ENCODE results near the gene ZCCHC7.
"Not testable (repeated sequence)": the region's sequence is repeated elsewhere in the genome, so short reads cannot be mapped to it uniquely, and the experiment has no call there.

Gene ZCCHC7

GRCh38 chr9:37381094-37381741 lies 260.8 kb downstream of the ZCCHC7 start:
- DNase-seq = no peak

DNA sequence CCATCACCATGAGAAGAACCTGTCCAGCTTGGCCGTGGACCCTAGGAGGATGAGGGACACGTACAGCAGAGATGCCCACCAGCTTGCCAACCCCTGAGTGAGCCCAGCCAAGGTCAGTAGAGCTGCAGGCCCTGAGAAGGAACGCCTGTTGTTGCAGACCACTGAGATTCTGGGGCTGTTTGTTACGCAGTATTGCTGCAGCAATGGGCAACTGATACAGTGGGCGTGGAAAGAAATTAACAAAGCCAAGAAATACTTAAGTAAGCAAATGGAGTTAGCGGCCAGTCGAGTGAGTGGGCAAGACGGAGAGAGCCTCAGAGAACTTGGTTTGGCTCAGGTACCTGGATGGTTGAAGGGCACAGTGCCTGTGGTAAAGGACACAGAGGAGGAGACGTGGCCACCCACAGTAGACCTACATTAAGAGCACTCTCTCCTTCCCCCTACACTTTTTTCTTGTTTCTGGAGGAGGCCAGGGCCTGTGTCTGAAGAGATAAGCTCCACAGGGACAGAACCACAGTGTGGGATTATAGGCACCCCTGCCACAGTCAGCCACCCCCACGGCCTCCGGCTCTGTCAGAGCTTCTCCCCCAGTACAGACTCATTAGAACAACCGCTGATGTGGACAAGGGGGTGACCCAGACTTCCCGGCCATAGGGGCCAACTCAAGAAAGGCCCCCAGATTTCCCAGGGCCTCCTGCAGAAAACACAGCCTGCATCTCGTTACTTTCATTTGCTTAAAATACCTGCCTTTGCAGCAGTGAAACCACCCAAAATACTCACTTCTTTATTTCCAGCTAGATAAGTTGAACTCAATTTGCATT lies 262.0 kb downstream of the ZCCHC7 start:
- DNase-seq = no peak

DNA sequence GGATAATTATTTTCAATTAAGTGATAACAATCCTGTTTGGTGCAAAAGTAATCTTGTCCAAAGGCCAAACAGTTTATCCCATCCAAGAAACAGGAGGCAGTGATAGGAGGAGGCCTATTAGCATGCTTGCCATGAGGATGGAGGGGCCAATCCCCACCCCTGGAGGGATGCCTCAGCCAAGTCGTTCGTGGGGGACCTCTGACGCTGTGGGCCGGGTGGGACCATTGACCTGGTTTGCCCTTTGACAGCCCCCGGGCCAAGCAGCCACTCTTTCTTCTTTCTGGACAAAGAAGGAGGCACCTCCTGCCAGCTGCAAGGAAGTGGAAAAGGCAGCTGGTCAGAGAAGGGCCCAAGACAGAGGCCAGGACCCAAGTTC lies 262.6 kb downstream of the ZCCHC7 start:
- no peak for DNase-seq

- DNase-seq = no peak
Measured at GRCh38 chr9:37383393-37383792, 263.0 kb downstream of the ZCCHC7 start.

DNA sequence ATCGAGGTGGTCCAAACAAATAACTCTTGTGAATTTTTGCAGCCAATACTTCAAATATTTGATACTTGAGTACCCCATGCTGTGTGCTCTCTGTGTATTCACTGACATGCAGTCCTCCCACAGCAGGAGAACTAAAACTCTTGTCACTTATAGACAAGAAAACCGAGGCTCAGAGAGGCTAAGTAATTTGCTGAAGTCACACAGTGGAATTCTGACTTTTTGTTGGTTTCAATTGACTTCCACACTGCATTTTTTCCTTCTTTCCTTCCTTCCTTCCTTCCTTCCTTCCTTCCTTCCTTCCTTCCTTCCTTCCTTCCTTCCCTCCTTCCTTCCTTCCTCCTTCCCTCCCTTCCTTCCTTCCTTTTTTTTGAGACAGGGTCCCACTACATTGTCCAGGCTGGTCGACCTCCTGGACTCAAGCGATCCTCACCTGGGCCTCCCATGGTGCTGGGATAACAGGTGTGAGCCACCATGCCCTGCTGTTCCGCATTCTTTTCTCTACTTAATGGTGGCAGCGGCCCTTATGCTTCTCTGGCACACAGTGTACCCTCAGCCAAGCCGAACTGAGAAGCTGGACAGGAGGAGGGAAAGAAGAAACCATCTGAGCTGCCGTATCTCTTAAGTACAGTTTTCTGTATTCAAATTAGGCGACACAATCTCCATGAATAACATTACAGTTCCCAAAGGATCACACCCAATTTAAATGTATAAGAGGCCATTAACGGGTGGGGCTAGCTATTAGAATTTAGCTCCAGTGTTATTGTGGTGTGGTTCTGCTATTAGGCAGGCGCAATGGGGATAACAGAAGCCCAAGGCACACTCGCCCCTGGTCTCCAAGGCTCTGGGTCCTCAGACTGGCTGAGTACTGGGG lies 263.7 kb downstream of the ZCCHC7 start:
- no peak for DNase-seq

- DNase-seq = no peak
Measured at GRCh38 chr9:37385286-37385685, 264.9 kb downstream of the ZCCHC7 start.

DNA sequence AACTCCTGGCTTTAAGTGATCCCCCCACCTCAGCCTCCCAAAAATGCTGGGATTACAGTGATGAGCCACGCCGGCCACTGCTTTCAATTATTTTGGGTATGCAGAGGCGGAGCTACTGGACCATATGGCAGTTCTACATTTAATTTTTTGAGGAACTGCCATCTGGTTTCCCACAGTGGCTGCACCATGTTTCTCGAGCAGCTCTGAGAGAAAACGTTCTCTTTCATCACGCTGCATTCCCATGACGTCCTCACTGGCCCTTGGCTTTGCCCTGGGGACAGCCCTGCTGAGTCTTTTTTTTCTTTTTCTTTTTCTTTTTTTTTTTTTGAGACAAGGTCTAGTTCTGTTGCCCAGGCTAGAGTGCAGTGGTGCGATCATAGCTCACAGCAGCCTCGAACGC lies 266.6 kb downstream of the ZCCHC7 start:
- DNase-seq = no peak

GRCh38 chr9:37390759-37391158 lies 270.4 kb downstream of the ZCCHC7 start:
- no peak for DNase-seq

- no peak for DNase-seq
Measured at GRCh38 chr9:37392272-37392671, 271.9 kb downstream of the ZCCHC7 start.

- DNase-seq = no peak
Measured at GRCh38 chr9:37395229-37395628, 274.9 kb downstream of the ZCCHC7 start.

DNA sequence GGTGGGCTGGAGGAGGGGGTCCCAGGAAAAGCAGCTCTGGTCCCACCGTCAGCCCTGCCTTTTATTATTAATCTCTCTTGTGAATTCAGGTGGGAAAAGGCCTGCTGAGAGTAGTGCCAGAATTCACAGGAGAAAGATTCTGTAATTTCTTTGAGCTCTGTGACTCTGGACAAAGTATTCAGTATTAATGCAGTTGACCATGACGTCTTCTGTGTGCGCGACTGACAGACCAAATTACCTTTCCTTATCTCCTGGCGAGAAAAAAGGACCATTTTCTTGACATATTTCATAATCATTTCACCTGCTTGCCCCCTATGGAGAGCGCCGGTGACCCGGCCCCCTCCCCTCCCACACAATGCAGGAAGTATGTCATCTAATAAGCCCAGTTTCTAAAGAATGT lies 275.3 kb downstream of the ZCCHC7 start:
- DNase-seq = no peak

- not testable (repeated sequence) for DNase-seq
Measured at GRCh38 chr9:37397948-37398347, 277.6 kb downstream of the ZCCHC7 start.

- DNase-seq = no peak
Measured at GRCh38 chr9:37398464-37399025, 278.2 kb downstream of the ZCCHC7 start.

DNA sequence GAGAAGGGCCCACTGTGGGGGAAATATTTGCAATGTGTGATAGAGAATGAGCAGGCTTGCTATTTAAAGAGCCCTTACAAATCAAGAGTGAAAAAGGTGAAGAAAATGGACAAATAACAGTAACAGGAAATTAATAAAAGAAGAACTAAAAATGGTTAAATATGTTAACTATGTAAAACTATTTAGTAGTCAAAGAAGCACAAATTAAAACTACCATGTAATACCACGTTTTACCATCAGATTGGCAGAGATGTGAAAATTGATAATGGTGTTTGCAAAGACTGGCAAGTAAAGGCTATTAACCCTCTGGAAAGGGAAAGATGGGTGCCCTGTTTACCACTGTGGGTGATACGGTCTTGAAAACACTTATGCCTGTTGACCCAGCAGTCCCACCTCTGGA lies 279.0 kb downstream of the ZCCHC7 start:
- no peak for DNase-seq

DNA sequence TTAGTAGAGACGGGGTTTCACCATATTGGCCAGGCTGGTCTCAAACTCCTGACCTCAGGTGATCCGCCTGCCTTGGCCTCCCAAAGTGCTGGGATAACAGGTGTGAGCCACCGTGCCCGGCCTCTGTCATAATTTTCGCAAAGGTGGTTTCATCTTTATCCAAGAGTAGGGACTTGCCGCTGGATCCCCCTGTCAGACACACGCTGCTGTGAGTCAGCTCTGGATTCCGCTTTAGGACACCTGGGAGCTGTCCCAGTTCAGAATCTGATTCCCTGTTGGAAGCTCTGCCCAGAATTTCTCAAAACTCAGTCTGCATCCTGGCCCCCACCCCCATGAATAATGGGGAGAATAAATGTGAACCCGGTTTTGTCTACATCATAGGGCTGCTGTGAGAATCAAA lies 284.2 kb downstream of the ZCCHC7 start:
- DNase-seq = no peak

DNA sequence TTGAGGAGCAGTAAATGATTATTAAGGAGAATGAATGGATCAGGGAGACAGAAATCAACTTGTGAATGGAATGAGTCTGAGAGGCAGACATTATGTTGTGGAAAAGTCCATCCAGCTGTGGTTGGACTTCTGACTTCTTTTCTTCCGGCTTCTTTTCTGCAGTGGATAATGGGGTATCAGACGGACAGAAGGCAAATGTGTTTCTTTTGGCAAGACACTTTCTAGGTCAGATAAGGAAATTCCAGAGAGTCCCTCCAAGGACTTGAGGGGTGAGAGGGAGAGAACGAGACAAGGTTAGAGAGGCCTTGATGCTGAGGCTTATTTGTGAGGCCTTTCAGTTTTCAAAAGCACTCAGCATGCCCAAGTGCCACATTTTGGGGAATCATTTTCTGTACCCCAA lies 285.0 kb downstream of the ZCCHC7 start:
- DNase-seq = no peak

DNA sequence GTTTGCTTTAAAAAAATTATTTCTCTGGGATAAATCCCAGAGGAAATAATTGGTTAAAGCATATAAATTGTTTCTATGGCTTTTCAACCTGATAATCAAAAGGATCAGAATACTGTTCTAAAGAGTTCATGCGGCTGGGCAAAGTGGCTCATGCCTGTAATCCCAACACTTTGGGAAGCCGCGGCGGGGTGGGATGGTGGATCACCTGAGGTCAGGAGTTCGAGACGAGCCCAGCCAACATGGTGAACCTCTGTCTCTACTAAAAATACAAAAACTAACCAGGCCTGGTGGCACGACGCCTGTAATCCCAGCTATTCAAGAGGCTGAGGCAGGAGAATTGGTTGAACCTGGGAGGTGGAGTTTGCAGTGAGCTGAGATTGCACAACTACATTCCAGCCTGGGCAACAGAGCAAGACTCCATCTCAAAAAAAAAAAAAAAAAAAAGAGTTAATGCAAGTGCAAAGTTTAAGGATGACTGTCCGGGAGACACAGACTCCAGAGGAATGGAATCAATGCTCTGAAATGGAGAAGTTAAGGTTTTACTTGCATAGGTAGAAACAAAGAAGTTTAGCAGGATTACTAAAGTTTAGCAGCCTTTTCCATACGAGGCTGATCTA lies 285.5 kb downstream of the ZCCHC7 start:
- no peak for DNase-seq

DNA sequence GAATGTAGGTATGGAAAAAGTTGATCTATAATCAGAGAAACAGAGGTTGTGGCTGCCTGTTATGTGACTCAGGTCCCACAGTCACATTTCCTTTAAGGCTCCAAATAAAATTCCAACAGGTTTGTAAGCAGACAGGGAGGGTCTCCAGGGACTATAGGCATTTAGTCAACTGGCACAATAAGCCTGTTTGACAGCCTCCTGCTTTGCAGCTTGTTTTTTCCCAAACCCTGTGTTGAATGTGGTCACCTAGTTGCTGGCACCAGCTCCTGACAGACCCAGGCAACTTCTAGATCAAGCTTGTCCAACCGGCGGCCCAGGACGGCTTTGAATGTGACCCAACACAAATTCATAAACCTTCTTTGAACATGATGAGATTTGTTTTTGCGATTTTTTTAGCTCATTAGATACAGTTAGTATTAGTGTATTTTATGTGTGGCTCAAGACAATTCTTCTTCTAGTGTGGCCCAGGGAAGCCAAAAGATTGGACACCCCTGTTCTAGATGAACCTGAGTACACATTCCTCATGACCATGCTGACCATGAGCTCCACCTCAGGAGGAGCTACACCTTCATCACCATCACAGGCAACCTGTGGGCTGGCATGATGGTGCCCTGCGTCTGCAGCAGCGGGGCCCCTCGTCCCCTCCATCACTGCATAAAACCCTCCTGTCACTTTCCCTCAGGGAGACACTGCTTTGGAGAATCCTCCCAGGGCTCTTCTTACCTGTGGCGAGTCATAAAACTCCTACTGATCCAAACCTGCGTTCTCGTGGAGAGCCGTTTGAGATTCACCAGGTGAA lies 286.4 kb downstream of the ZCCHC7 start:
- DNase-seq = no peak

DNA sequence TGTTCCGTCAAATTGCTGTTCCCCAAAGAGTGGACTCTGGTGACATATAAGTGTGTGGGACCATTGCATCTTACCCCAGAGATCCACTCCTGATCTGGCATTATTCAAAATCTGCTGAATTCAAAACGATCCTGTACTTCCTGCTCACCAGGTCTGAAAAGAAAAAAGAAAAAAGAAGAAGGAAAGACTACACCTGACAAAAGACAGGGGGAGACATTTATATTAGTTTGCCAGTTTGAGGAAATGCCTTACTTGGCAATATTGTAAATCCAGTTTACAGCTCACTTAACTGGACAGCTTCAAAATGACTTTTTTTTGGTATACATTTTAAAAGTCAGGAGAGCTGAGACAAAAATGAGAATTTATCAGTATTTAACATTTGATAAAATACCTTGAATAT lies 287.1 kb downstream of the ZCCHC7 start:
- DNase-seq = no peak
